ENCODE measurements around the gene ANK2. TPM values are rescaled to one million over a fixed set of nuclear protein-coding genes. Genes with fewer than 3 reads are reported as not detected.
A peak's percentile ranks its signal among the peaks of the same experiment; 100 is the strongest.

The ANK2 gene
- total and polyA plus RNA-seq, 2 donors, result 5.3 to 14.7 TPM

DNA sequence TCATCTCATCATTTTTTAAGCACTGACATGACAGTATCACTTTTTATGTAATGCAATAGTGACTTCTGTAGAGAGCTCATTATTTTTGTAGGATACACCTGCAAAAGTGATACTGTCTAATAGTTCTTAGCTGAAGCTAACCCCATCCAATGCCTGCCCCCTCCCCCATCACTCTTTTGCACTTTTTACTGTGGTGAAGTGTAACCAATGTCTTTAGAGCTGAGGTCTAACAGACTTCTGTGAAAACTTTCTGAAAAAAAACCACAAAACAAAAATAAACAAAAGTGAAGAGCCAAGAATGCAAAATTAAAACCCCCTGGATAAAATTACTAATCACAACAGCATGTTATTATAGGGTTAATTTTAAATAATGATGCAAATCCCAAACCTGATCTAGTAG is 301.1 kb downstream of the ANK2 start:
- Histone ChIP-seq H3K36me3 (ENCODE audit: control insufficient read depth in 2 of 2, insufficient read depth in 2 of 2, low read length in 1 of 2) (no peaks in the 10 kb centered on the region), H3K27ac (ENCODE audit: low read depth in 1 of 2, low read length in 1 of 2) (peak overlapping the region in 1 of 2 donors; percentile 65), H3K4me1 (ENCODE audit: control insufficient read depth in 2 of 2, insufficient read depth in 2 of 2, low read length in 2 of 2) (peaks cover 7 to 29% of the 10 kb centered on the region in 2 donors), H3K9me3 (ENCODE audit: control insufficient read depth in 2 of 2, insufficient read depth in 1 of 2, low read length in 1 of 2) (no peaks in the 10 kb centered on the region), H3K27me3 (ENCODE audit: control insufficient read depth in 2 of 2, insufficient read depth in 1 of 2, low read length in 1 of 2) (no peaks in the 10 kb centered on the region), H3K4me3 (ENCODE audit: low read length in 2 of 2) (no peak overlapping the region)
- DNase-seq (ENCODE audit: low read depth in 6 of 9, low spot score in 9 of 9), result peak in 6 of 9 donors; percentile 21 to 75 (median 33)

DNA sequence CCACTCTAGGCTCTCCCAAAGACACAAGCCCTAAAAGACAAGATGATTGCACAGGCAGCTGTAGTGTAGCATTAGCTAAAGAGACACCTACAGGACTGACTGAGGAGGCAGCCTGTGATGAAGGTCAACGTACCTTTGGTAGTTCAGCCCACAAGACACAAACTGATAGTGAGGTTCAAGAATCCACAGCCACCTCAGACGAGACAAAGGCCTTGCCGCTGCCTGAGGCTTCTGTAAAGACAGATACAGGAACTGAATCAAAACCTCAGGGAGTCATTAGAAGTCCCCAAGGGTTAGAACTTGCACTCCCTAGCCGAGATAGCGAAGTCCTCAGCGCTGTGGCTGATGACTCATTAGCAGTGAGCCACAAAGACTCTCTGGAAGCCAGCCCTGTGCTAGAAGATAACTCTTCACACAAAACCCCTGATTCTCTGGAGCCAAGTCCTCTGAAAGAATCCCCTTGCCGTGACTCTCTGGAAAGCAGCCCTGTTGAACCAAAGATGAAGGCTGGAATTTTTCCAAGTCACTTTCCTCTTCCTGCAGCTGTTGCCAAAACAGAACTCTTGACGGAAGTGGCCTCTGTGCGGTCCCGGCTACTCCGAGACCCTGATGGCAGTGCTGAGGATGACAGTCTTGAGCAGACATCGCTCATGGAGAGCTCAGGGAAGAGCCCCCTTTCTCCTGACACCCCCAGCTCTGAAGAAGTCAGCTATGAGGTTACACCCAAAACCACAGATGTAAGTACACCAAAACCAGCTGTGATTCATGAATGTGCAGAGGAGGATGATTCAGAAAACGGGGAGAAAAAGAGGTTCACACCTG is 306.3 kb downstream of the ANK2 start:
- no peak overlapping the region for H3K4me3 ChIP-seq (ENCODE audit: low read length in 2 of 2)
- peaks cover 11 to 35% of the 10 kb centered on the region in 2 donors for H3K4me1 ChIP-seq (ENCODE audit: control insufficient read depth in 2 of 2, insufficient read depth in 2 of 2, low read length in 2 of 2)
- peaks cover 0 to 7% of the 10 kb centered on the region in 2 donors for H3K9me3 ChIP-seq (ENCODE audit: control insufficient read depth in 2 of 2, insufficient read depth in 1 of 2, low read length in 1 of 2)
- DNase-seq (ENCODE audit: low read depth in 6 of 9, low spot score in 9 of 9), result peak in 4 of 9 donors; percentile 21 to 66 (median 36)
- no peaks in the 10 kb centered on the region for H3K36me3 ChIP-seq (ENCODE audit: control insufficient read depth in 2 of 2, insufficient read depth in 2 of 2, low read length in 1 of 2)
- whole genome bisulfite sequencing, result 3% methylated on average over 13 of the region's 13 CpGs
- H3K27ac ChIP-seq (ENCODE audit: low read depth in 1 of 2, low read length in 1 of 2), result peak overlapping the region in 1 of 2 donors; percentile 20
- H3K27me3 ChIP-seq (ENCODE audit: control insufficient read depth in 2 of 2, insufficient read depth in 1 of 2, low read length in 1 of 2), result no peaks in the 10 kb centered on the region

DNA sequence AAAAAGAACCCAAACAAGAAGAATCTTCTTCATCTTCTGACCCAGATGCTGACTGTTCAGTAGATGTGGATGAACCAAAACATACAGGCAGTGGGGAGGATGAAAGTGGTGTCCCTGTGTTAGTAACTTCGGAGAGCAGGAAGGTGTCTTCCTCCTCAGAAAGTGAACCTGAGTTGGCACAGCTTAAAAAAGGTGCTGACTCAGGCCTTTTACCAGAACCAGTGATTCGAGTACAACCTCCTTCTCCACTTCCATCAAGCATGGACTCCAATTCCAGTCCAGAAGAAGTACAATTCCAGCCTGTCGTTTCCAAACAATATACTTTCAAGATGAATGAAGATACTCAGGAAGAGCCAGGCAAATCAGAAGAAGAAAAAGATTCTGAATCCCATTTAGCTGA is 307.0 kb downstream of the ANK2 start:
- WGBS, result 97% methylated on average over 3 of the region's 3 CpGs
- Histone ChIP-seq H3K9me3 (ENCODE audit: control insufficient read depth in 2 of 2, insufficient read depth in 1 of 2, low read length in 1 of 2) (peaks cover 0 to 7% of the 10 kb centered on the region in 2 donors), H3K27ac (ENCODE audit: low read depth in 1 of 2, low read length in 1 of 2) (no peak overlapping the region), H3K4me1 (ENCODE audit: control insufficient read depth in 2 of 2, insufficient read depth in 2 of 2, low read length in 2 of 2) (peaks cover 11 to 35% of the 10 kb centered on the region in 2 donors), H3K36me3 (ENCODE audit: control insufficient read depth in 2 of 2, insufficient read depth in 2 of 2, low read length in 1 of 2) (no peaks in the 10 kb centered on the region), H3K27me3 (ENCODE audit: control insufficient read depth in 2 of 2, insufficient read depth in 1 of 2, low read length in 1 of 2) (no peaks in the 10 kb centered on the region), H3K4me3 (ENCODE audit: low read length in 2 of 2) (no peak overlapping the region)
- DNase-seq (ENCODE audit: low read depth in 6 of 9, low spot score in 9 of 9), result no peak

DNA sequence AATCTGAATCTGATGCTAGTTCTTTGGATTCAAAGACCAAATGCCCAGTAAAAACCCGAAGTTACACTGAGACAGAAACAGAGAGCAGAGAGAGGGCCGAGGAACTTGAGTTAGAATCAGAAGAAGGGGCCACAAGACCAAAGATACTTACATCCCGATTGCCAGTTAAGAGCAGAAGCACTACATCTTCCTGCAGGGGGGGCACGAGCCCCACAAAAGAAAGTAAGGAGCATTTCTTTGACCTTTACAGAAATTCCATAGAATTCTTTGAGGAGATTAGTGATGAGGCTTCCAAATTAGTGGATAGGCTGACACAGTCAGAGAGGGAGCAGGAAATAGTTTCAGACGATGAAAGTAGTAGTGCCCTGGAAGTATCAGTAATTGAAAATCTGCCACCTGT is 309.3 kb downstream of the ANK2 start:
- no peak for DNase-seq (ENCODE audit: low read depth in 6 of 9, low spot score in 9 of 9)
- H3K27ac ChIP-seq (ENCODE audit: low read depth in 1 of 2, low read length in 1 of 2), result no peak overlapping the region
- no peak overlapping the region for H3K4me3 ChIP-seq (ENCODE audit: low read length in 2 of 2)
- H3K4me1 ChIP-seq (ENCODE audit: control insufficient read depth in 2 of 2, insufficient read depth in 2 of 2, low read length in 2 of 2), result peaks cover 11 to 23% of the 10 kb centered on the region in 2 donors
- H3K27me3 ChIP-seq (ENCODE audit: control insufficient read depth in 2 of 2, insufficient read depth in 1 of 2, low read length in 1 of 2), result no peaks in the 10 kb centered on the region
- no peaks in the 10 kb centered on the region for H3K36me3 ChIP-seq (ENCODE audit: control insufficient read depth in 2 of 2, insufficient read depth in 2 of 2, low read length in 1 of 2)
- H3K9me3 ChIP-seq (ENCODE audit: control insufficient read depth in 2 of 2, insufficient read depth in 1 of 2, low read length in 1 of 2), result peaks cover 0 to 7% of the 10 kb centered on the region in 2 donors
- 95% methylated on average over 5 of the region's 5 CpGs for WGBS

DNA sequence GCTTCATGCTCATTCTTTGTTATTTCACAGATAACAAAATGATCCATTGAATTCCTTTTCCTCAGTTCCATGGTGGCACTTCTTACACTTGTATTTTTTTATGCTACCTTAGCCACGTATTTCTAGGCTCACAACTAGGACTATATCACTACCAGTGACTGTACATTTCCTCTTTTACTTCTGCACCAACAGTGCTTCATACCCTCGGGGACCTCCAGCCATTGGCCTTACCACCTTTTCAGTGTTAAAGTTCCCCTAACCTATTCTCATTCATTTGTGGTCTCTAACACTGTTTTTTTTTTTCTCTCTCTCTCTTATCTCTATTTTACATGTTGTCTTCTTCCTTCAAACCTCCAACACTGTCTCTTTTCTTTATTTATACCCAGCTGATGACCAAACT is 315.9 kb downstream of the ANK2 start:
- no peak for DNase-seq (ENCODE audit: low read depth in 6 of 9, low spot score in 9 of 9)
- Histone ChIP-seq H3K36me3 (ENCODE audit: control insufficient read depth in 2 of 2, insufficient read depth in 2 of 2, low read length in 1 of 2) (no peaks in the 10 kb centered on the region), H3K27ac (ENCODE audit: low read depth in 1 of 2, low read length in 1 of 2) (no peak overlapping the region), H3K27me3 (ENCODE audit: control insufficient read depth in 2 of 2, insufficient read depth in 1 of 2, low read length in 1 of 2) (no peaks in the 10 kb centered on the region), H3K4me1 (ENCODE audit: control insufficient read depth in 2 of 2, insufficient read depth in 2 of 2, low read length in 2 of 2) (no peaks in the 10 kb centered on the region), H3K9me3 (ENCODE audit: control insufficient read depth in 2 of 2, insufficient read depth in 1 of 2, low read length in 1 of 2) (no peaks in the 10 kb centered on the region), H3K4me3 (ENCODE audit: low read length in 2 of 2) (no peak overlapping the region)
- 30% methylated on average over 2 of the region's 2 CpGs for WGBS

DNA sequence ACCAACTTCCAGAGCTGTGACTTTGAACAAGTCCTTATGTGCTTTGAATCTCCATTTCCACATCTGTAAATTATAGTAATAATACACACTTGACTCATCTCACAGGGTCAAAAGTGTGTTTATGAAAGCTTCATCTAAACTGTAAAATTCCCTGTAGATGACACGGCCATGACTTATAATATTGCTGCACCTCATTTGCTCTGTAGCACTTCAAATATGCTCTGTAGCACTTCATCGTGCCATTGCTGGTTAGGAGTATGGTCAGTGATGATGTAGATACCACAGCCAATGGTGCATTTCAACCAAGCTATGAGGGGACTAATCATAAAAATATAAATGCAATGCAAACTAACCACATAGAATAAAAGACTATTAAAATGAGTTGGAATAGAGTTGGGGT is 318.6 kb downstream of the ANK2 start:
- WGBS, result 97% methylated on average over 2 of the region's 2 CpGs
- H3K36me3 ChIP-seq (ENCODE audit: control insufficient read depth in 2 of 2, insufficient read depth in 2 of 2, low read length in 1 of 2), result no peaks in the 10 kb centered on the region

DNA sequence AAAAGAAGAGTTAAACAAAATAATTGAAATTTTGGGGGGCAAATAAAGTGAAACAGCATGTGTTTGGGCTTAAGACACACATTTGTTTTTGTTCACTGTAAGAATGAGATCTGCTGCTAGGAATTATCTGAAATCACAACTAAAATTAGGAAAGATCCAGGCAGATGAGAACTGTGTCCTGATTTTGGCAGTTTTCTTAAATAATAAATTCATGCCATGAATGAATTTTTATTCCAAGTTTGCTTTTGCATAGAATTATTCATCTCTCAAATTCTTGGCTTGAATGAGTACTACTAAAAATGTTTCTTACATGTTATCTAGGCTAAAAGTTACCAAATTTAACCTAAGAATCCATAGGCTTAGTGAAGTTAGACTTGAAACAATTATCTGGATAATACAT is 321.7 kb downstream of the ANK2 start:
- no peak for DNase-seq (ENCODE audit: low read depth in 6 of 9, low spot score in 9 of 9)
- Histone ChIP-seq H3K4me3 (ENCODE audit: low read length in 2 of 2) (no peak overlapping the region), H3K27ac (ENCODE audit: low read depth in 1 of 2, low read length in 1 of 2) (no peak overlapping the region), H3K27me3 (ENCODE audit: control insufficient read depth in 2 of 2, insufficient read depth in 1 of 2, low read length in 1 of 2) (no peaks in the 10 kb centered on the region), H3K4me1 (ENCODE audit: control insufficient read depth in 2 of 2, insufficient read depth in 2 of 2, low read length in 2 of 2) (no peaks in the 10 kb centered on the region), H3K9me3 (ENCODE audit: control insufficient read depth in 2 of 2, insufficient read depth in 1 of 2, low read length in 1 of 2) (no peaks in the 10 kb centered on the region), H3K36me3 (ENCODE audit: control insufficient read depth in 2 of 2, insufficient read depth in 2 of 2, low read length in 1 of 2) (no peaks in the 10 kb centered on the region)

More for the DNA sequence above, 318.6 kb downstream of the ANK2 start:
- Histone ChIP-seq H3K4me1 (ENCODE audit: control insufficient read depth in 2 of 2, insufficient read depth in 2 of 2, low read length in 2 of 2) (no peaks in the 10 kb centered on the region), H3K9me3 (ENCODE audit: control insufficient read depth in 2 of 2, insufficient read depth in 1 of 2, low read length in 1 of 2) (no peaks in the 10 kb centered on the region), H3K27ac (ENCODE audit: low read depth in 1 of 2, low read length in 1 of 2) (no peak overlapping the region), H3K27me3 (ENCODE audit: control insufficient read depth in 2 of 2, insufficient read depth in 1 of 2, low read length in 1 of 2) (no peaks in the 10 kb centered on the region), H3K4me3 (ENCODE audit: low read length in 2 of 2) (no peak overlapping the region)
- DNase-seq (ENCODE audit: low read depth in 6 of 9, low spot score in 9 of 9), result no peak

DNA sequence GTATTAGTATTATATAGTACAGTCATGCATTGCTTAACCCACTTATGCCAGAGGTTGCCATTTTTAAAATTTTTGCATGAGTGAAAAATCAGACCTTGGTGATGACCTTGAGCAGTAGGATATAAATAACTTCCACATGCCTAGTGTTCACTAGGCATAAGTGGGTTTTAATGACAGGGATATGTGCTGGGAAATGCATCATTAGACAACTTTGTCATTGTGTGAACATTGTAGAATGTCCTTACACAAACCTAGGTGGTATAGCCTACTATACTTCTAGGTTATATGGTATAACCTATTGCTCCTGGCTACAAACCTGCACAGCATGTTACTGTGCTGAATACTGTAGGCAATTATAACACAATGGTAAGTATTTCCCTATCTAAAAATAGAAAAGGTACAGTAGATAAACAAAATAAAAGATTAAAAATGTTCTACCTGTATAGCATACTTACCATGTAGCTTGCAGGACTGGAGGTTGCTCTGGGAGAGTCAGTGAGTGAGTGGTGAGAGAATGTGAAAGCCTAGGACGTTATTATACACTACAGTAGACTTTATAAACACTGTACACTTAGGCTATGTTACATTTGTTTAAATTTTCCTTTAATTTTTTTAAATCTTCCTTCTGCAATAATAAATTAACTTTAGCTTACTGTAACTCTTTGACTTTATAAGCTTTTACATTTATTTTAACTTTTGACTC is 326.7 kb downstream of the ANK2 start:
- H3K4me1 ChIP-seq (ENCODE audit: control insufficient read depth in 2 of 2, insufficient read depth in 2 of 2, low read length in 2 of 2), result no peaks in the 10 kb centered on the region
- no peak for DNase-seq (ENCODE audit: low read depth in 6 of 9, low spot score in 9 of 9)
- H3K9me3 ChIP-seq (ENCODE audit: control insufficient read depth in 2 of 2, insufficient read depth in 1 of 2, low read length in 1 of 2), result no peaks in the 10 kb centered on the region
- H3K4me3 ChIP-seq (ENCODE audit: low read length in 2 of 2), result no peak overlapping the region
- no peaks in the 10 kb centered on the region for H3K27me3 ChIP-seq (ENCODE audit: control insufficient read depth in 2 of 2, insufficient read depth in 1 of 2, low read length in 1 of 2)
- no peaks in the 10 kb centered on the region for H3K36me3 ChIP-seq (ENCODE audit: control insufficient read depth in 2 of 2, insufficient read depth in 2 of 2, low read length in 1 of 2)
- H3K27ac ChIP-seq (ENCODE audit: low read depth in 1 of 2, low read length in 1 of 2), result no peak overlapping the region
- 100% methylated on average over 1 of the region's 1 CpG for WGBS

DNA sequence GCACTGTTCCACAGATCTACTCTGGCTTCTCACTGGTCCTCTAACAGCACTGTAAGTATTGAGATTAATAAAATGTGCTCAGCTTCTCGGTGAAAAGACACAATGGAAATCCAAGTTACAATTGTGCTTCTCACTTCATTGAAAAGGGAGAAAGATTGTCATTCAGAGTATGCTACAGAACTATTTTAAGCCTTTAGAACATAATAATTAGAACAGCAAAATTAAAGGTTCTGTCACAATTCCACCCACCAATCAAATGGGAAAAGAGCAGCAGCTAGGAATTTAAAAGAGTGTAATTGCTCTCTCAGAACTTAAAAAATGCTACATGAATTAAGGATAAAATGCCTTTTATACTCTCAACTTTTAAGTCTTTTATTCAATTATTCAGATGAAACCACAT is 329.4 kb downstream of the ANK2 start:
- no peaks in the 10 kb centered on the region for H3K4me1 ChIP-seq (ENCODE audit: control insufficient read depth in 2 of 2, insufficient read depth in 2 of 2, low read length in 2 of 2)
- 93% methylated on average over 1 of the region's 1 CpG for WGBS
- no peaks in the 10 kb centered on the region for H3K27me3 ChIP-seq (ENCODE audit: control insufficient read depth in 2 of 2, insufficient read depth in 1 of 2, low read length in 1 of 2)
- no peaks in the 10 kb centered on the region for H3K36me3 ChIP-seq (ENCODE audit: control insufficient read depth in 2 of 2, insufficient read depth in 2 of 2, low read length in 1 of 2)
- H3K9me3 ChIP-seq (ENCODE audit: control insufficient read depth in 2 of 2, insufficient read depth in 1 of 2, low read length in 1 of 2), result no peaks in the 10 kb centered on the region
- H3K4me3 ChIP-seq (ENCODE audit: low read length in 2 of 2), result no peak overlapping the region
- no peak for DNase-seq (ENCODE audit: low read depth in 6 of 9, low spot score in 9 of 9)
- no peak overlapping the region for H3K27ac ChIP-seq (ENCODE audit: low read depth in 1 of 2, low read length in 1 of 2)

Measured in thymus (tissue), 11 donors.